ENCODE data around the gene PAPPA2.
"Not testable (repeated sequence)": the region's sequence is repeated elsewhere in the genome, so short reads cannot be mapped to it uniquely, and the experiment has no call there.

PAPPA2 gene

DNA sequence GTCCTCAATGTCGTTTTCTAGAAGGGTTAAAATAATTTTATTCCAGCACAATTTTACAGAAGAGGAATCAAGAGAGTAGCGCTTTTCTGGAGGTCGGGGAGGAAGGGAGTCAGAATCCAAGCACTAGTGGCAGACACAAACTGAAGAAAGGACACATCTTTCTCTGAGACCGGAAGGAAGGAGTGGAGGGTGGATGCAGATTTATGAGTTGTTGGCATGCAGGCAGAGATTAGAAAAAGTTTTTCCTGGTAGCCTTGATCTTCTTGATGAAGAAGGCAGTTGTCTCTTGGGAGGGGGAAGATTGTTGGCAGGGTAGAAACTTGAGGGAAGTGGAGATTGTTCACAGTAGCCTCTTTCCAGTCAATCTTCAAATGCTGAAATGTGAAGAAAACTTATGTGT lies 149.8 kb downstream of the PAPPA2 start:
- DNase-seq: no peak

DNA sequence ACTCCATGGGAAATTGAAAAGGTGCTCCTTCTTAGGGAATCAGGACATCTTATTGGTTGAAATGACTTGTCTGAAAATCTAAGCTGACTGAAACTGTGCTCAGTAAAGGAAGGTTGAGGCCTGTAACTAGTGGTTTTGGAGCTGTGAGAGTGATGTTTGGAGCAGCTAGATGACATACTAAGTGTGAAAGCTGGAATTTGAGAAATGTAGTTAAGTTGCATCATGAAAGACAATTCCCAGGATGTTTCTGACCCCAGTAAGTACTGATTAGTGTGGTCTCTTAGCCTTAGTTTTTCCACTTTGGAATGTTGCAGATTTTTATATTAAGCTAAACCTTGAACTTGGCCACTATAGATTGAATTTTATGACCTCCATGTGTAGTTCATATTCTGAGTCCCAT lies 154.9 kb downstream of the PAPPA2 start:
- no peak for DNase-seq

DNA sequence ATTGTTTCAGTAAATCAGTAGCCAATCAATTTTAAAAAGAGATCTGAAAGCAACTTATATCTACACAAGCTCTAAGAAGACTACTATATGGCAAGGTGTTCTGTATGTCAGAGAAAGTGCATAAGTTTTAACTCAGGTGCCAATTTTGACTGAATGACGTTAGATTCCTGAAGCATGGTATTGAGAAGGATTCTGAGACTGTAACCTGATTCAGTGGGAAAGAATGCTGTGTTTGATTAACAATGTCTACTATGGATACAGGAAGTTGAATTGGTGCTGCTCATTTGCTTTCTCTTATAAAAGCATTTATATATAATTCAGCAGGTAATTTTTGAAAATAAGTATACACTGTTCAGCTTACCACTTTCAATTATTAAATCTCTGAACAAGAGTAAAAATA lies 156.3 kb downstream of the PAPPA2 start:
- no peak for DNase-seq

DNA sequence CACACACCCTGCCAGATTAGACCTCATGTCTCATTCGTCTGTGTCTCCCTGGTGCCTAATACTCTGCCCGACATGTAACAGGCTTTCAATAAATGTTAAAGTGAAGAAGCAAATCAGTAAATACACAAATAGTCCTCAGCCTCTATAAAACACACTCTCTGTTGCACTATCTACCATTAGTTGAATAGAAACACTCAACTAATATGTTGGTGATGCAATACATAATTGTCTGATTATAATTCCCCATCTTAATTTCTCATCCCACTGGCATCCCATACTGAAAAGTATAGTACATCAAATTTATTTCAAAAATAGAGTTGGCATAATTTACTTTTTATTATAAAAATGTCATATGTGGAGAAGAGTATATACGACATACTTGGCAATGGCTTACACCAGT lies 162.4 kb downstream of the PAPPA2 start:
- no peak for DNase-seq

DNA sequence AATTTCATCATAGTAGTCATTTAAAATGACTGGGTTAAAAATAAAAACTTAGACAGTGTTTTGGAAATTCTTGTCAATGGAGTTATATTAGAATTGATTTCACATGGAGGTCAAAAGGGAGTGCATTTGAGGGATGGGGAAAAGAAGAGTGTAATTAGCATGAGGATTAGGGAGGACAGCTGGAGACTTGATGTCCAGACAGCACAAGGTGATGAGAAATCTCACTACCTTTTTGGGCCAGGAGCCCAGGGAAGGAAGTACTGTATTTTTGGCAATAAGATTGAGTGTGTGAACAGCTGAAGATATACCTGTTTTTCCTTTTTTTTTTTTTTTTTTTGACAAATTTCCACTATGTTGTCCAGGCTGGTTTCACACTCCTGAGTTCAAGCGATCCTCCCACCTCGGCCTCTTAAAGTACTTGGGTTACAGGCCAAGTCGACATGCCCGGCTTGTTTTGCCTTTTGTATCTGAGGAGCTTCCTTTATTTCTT lies 163.6 kb downstream of the PAPPA2 start:
- DNase-seq: no peak

DNA sequence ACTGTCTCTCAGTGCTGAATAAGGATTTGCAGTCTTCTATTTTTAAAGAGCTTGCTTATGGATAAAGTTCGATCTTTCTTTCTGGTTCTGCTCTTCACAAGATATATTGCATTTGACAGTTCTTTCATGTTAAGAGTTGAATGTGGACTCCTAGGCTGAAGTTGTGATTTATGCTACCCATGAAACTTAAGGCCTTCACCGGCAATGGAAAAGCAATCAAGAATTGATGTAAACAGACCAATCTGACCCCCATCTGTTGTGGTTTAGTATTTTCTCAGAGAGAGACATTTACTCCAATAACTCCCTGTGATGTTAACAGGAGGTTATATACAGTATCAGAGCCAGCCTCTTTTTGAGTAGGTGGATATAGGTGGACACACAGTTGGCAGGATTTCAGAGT lies 165.8 kb downstream of the PAPPA2 start:
- DNase-seq: no peak

DNA sequence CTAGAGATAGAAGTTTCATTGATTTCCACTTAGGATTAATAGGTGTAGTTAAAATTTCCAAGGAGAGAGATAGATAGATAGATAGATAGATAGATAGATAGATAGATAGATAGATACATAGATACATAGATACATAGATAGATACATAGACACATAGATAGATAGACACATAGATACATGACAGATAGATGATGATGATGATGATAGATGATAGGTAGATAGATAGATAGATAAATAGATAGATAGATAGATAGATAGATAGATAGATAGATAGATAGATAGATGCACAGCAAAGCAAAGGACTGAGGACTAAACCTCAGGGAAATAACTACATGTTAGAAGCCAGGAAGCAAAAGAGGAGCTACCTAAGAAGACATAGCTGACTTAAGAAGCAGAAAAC lies 171.8 kb downstream of the PAPPA2 start:
- not testable (repeated sequence) for DNase-seq

DNA sequence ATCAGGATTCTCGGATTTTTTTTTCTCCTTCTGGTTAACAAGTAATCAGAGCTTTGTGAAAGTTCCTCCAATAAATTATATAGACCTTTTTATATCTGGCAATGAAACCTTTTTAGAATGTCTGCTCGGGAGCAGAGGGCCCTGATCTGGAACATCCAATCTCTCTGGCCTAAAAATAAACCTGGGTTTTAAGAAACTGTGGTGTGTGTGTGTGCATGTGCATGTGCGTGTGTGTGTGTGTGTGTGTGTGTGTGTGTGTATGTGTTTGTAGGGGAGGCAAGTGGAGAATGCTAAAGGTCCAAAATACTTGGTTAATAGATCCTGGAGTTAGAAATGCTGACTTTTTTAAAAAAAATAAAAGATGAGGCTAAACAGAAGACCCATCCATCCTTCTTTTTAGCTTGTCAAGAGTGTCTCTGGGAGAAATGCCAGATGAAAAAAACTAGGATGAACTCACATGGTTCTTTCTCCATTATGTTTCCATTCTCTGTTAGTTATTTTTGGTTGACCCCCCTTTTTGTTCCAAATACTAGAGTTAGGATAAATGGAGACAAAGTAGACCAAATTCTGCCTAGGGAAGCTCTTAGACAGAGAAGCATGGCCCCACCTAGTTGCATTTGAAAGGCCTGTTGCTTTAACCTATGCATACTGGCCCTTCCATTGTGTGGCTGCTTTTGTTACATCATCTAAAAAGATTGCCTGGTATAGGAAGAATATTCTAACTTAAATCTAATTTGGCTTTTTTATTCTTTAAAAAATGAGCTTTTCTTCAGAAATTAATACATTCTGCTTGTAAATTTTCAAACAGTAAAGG lies 175.9 kb downstream of the PAPPA2 start:
- no peak for DNase-seq

DNA sequence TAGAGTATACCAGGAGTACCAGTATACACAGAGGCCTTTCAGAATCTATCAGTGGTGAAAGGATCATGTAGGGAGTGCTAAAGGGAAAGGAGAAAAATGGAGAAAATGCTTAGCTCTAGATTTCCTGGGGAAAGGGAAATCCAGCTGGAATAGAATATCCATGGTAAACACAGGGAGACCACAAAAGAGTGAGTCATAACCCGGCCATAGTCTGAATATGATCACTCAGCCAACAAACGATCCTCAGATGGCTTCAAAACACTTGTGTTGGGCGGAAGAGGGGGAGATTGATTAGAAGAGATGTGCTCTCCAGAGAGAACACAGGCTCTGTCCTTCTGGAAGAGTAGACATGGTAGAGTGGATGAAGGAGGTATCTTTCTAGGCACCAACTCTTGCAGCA lies 180.6 kb downstream of the PAPPA2 start:
- no peak for DNase-seq

DNA sequence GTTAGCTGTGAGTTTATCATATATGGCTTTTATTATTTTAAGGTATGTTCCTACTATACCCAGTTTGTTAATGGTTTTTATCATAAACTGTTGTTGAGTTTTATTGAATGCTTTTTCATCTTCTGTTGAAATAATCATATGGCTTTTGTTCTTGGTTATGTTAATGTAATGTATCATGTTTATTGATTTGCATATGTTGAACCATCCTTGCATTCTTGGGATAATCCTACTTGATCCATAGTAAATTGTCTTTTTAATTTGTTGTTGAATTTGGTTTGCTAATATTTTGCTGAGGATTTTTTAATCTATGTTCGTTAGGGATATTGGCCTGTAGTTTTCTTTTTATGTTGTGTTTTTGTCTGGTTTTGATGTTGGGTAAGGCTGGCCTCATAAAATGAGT lies 185.6 kb downstream of the PAPPA2 start:
- no peak for DNase-seq

DNA sequence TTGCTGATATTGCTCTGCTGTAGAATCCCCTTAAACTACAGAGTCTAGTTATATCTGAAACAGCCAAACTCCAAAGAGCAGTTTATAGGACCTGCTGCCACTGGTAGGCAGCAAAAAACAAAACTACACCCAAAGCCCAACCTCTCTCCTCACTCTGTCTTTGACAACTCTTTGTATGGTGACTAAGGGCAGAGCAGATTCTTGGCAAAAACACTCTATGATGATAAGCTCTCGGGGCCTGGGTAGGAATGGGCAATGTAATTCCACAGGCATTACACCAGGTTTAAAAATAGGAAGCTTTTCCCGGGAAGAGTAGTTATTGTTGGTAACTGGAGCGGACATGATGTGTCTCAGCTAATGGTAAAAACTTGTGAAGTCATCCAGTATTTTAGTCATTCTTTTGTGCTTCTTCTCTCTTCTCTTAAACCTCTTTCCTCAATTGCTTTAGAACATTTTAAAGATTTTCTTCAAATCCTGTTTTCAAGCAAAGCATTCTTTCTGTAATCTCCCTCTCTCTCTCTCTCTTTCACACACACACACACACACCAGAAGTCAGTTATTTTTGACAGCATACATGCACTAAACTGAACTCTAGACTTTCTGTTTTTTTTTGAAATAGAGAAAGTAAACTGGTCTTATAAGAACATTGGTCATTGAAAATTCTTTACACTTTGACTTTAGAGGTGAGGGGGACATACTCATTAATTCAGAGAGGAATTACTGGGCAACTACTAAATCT lies 193.5 kb downstream of the PAPPA2 start:
- no peak for DNase-seq

DNA sequence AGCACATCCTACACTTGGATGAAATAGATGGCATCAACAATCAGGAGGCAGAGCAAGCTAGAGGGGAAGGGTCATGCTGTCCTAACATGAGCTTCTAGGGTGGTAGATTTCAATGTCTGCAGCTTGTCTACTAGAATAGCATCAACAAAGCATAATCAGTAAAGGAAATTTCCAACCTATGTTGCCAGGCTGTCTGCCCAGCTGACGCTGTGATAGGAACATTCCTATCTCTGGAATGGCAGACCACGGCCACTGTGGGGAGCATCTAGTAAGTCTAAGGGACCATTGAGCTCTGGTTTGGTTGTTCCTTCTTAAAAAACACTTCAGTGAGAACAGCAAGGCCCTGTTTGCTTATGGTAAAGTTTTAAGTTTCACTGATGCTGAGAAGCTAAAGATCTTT lies 206.8 kb downstream of the PAPPA2 start:
- no peak for DNase-seq

DNA sequence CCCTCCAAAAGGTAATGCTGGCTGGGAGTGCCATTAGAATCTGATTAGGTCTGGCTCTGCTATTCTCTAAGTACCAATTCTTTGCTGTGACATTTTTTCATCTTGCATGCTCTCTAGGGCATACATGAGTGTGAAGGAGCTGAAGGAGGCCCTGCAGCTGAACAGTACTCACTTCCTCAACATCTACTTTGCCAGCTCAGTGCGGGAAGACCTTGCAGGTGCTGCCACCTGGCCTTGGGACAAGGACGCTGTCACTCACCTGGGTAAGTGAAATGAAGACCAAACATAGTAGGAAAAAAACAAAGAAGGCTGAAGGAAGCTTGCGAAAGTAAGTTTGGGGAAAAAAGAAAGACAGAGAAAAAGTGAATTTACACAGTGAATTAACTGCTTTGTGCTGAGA lies 207.9 kb downstream of the PAPPA2 start:
- no peak for DNase-seq

DNA sequence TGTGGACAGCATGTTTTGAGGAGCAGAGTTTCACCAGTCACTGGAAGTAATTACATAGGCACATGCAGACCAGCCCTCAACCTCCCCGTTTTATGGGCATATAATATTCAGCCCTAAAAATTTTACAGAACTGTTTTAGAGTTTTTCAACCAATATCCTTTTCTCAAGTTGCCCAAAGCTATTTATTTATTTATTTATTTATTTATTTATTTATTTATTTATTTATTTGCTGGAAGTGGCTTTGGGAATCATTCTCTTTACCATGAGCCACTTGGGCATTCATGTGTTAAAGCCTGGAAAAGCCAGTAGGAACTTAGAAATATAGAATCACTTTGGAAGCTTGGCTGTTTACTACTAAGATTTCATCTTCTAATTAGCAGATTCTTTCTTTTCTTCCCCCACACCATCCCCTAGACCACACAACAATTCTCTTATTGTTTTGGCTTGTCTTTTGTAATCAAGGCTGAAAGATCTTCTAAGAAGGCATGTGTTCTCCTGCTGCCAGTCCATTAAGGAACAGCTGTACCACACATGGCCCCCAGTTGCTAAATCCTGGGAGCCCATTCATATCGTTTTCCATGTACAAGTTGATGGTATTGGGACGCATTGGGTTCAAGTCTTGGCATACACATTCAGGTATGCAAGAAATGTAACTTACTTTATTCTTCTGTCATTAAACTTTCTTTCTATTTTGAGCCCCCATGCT lies 220.0 kb downstream of the PAPPA2 start:
- DNase-seq: no peak

DNA sequence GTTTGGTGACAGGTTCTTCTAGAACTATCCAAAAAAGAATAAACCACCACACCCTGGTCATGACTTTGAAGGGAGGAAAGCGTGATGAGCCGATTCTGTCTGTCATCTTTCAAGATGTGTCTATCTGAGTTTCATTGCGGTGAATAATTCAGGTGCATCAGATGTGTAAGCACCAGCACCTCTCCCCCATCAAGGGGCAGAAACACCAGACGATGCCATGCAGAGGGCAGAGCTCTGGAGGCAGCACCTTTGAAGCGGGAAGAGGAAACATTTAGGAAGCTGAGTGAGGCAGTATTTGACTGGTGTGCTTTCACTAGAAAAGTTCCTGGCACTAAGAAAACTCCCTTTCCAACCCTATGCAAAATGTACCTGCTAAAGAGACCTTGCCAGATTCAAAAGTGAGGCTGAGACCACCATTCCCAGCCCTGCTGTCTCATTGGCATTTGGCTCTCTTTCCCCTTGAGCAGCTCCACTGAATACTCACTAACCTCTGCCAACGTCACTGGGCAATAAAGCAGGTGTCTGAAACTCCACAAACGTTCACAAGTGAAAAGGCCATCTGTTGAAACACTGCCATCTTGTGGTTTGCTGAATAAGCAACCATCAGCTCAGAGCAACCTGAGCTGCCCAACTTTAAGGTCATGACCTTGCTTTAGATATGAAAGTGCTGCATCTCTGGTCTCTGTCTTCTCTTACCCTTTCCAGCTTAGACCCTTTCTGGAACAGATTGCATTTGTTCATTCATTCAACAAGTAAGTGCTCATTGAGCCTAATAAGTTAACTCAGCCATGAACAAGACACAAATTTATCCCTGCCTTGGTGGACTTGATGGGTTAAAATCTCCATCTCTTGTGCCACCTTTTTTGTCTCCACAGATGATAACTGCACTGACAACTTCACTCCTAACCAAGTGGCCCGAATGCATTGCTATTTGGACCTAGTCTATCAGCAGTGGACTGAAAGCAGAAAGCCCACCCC lies 228.6 kb downstream of the PAPPA2 start:
- DNase-seq: no peak

DNA sequence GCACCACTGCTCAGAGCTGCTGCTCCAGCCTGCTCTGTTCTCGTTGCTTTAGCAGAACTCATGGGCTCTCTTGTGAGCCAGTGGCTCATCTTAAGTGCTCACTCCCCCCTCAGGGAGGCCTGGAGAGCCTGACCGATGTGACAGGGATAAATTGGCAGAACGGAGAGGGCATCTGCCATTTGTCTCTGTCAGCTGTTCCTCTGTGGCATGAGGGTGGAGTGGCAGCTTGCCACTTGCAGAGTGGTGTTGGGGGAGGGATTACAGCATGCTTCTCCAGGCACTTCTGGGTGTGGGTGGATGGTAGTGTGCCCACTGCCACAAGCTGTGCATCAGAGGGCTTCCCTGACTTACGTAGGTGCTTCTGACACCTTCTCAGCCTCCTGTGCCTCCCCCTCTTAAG lies 229.5 kb downstream of the PAPPA2 start:
- no peak for DNase-seq

DNA sequence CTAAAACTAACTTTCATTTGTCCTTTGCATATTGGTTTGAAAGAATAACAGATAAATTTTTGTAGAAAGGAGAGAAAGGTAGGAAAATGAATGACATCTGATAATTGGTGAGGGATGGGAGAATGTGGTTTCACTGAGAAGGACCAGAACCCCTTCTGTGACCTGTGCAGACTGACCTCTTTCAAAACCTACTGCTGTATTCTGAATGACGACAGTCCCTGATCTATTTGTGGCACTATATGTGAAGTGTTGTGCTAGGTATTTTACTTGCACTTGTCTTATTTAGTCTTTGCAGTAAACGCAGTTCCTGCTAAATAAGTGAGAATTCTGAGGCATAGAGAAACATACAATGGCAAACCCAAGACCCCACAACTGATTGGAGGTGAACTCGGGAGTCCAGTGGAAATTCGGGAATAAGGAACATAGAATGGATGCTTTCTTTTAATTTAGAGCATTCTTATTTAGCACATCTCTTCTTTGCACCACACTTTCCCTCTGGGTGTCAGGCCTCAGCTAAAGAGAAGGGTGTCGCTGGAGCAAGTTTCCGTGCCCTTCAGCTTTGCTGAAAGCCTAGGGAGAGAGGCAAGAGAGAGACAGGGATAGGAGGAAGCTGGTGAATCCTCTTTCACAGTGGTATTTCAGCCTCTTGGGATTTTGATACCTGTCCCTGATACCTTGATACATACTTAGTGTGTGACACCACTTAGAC lies 230.2 kb downstream of the PAPPA2 start:
- DNase-seq: no peak

DNA sequence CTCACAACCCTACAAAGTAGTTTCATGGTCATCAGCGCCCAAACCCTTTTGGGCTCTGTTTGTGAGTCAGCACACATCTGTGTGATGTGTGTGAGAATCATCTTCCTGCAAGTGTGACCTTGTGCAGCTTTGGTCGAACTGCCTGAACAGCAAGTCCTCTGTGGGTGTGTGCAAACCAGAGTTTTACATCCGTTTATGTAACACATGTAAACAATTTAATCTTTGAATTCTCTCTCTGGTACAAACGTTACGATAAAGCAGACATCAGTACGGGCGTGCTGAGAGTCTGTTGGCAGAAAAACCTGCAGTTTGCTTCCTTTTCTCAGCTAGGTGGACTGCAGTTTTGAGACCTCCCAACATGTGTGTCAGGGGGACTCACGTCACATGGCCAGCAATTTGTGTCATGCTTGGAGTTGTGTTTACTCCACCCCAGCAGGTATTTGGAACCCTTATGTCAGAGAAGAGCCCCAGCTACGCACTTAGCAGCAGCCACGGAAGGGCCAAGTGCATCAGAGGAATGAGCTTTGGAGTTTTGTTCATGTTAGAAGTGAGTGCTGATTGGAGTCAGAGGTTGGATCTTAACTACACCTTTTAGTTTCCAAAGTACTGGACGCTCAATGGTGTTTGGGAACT lies 230.8 kb downstream of the PAPPA2 start:
- DNase-seq: no peak

DNA sequence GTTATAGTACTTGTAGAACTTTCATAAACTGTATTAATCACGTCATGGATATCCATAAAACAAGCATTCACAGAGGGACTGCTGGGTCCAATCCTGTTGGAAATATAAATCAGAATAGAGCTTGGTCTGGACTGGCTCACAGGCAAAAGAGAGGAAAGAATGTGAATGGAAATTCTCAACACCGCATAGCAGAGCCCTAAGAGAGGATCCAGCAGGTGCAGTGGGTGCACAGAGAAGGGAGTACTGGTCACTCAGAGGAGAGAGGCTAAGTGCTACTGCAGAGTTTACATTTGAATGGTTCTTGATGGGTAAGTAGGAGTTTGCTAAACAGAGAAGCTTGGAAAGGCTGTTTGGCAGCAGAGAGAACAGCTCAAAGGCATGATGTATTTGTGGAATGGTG lies 231.7 kb downstream of the PAPPA2 start:
- DNase-seq: no peak

DNA sequence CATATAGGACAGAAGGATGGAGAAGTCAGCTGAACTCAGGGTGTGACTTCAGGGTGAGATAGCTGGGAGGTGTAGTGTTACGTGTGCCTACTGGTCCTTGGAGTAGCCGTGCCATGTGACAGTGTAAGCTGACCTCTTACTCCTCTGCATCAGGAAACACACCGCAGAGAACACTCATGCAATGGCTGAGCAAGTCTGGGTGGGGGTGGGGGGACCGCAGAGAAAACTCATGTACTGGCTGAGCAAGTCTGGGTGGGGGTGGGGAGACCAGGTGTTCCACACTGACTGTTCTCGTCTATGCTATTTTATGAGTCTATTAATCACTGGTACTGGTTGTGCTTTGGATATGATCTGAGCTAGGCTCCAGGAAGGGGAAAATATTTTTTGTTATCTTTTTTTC lies 233.1 kb downstream of the PAPPA2 start:
- no peak for DNase-seq

DNA sequence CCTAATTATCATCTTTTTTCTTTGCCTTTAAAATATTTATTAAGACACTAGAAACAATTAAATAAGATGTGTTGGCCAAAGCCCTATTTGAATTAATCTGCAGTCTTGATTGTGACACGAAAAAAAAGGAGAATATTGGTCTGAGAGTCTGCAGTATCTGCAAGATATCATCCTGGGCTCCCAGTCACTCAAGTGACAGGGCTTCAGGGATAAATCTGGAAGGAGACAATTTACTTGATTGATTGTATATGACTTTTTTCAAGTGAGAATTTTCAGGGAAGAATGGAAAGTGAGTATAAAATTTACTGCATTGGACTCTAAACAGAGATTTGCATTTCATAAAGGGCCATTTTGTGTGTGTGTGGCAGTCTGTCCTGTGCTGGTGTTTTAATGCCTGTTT lies 233.7 kb downstream of the PAPPA2 start:
- no peak for DNase-seq
